OCI-LY1 (cell line): ENCODE data around the gene RNF135.
"Not testable (repeated sequence)": the region's sequence is repeated elsewhere in the genome, so short reads cannot be mapped to it uniquely, and the experiment has no call there.

Experiments used
- H2AFZ ChIP-seq: fragments of 200-600 bp; sonication (generic), shearing (Covaris generic); 2 replicates; pipeline ENCODE4 v1.6.0; 2014; ENCODE audit warnings: antibody characterized with exemption, mild to moderate bottlenecking, low read length
- H3F3A ChIP-seq: fragments of 200-600 bp; sonication (generic), shearing (Covaris generic); 2 replicates; pipeline ENCODE4 v1.6.0; 2014; ENCODE audit warnings: mild to moderate bottlenecking, antibody characterized with exemption, low read length, moderate library complexity; ENCODE audit not compliant: insufficient read depth
- H3K27ac ChIP-seq: fragments of 200-600 bp; sonication (generic); 2 replicates; pipeline ENCODE4 v1.5.1; 2014; ENCODE audit warnings: low read length, mixed run types, mild to moderate bottlenecking, low read depth; ENCODE audit not compliant: poor library complexity, severe bottlenecking
- H3K27me3 ChIP-seq: fragments of 200-600 bp; sonication (generic); 2 replicates; pipeline ENCODE4 v1.6.0; 2014; ENCODE audit warnings: antibody characterized with exemption, mild to moderate bottlenecking, low read length, moderate library complexity; ENCODE audit not compliant: insufficient read depth
- H3K36me3 ChIP-seq: fragments of 200-600 bp; sonication (generic); 2 replicates; pipeline ENCODE4 v1.6.1; 2014; ENCODE audit warnings: mild to moderate bottlenecking, antibody characterized with exemption, low read length, moderate library complexity, mixed read lengths; ENCODE audit not compliant: insufficient read depth
- H3K4me1 ChIP-seq: fragments of 200-600 bp; sonication (generic); 2 replicates; pipeline ENCODE4 v1.5.1; 2014; ENCODE audit warnings: mild to moderate bottlenecking, low read length, moderate library complexity; ENCODE audit not compliant: insufficient read depth, severe bottlenecking
- H3K4me2 ChIP-seq: fragments of 200-600 bp; sonication (generic), shearing (Covaris generic); 2 replicates; pipeline ENCODE4 v1.6.1; 2014; ENCODE audit warnings: low read length
- H3K4me3 ChIP-seq: fragments of 200-600 bp; sonication (generic); 2 replicates; pipeline ENCODE4 v1.5.1; 2014; ENCODE audit warnings: low read length, low read depth, mild to moderate bottlenecking, mixed read lengths; ENCODE audit not compliant: poor library complexity, severe bottlenecking
- H3K79me2 ChIP-seq: fragments of 200-600 bp; shearing (Covaris generic); 2 replicates; pipeline ENCODE4 v1.6.1; 2016; ENCODE audit warnings: mixed run types, low read length, mixed read lengths; ENCODE audit not compliant: insufficient read depth
- H3K9ac ChIP-seq: fragments of 200-600 bp; sonication (generic), shearing (Covaris generic); 2 replicates; pipeline ENCODE4 v1.6.1; 2014; ENCODE audit warnings: mild to moderate bottlenecking, low read length, mixed read lengths
- H3K9me2 ChIP-seq: fragments of 200-600 bp; sonication (generic), shearing (Covaris generic); 2 replicates; pipeline ENCODE4 v1.6.1; 2014; ENCODE audit warnings: low read depth, mild to moderate bottlenecking, low read length, mixed read lengths
- H3K9me3 ChIP-seq: fragments of 200-600 bp; shearing (Covaris generic); 2 replicates; pipeline ENCODE4 v1.6.1; 2014; ENCODE audit warnings: low read length, mixed read lengths
- H4K20me1 ChIP-seq: fragments of 200-600 bp; sonication (generic), shearing (Covaris generic); 2 replicates; pipeline ENCODE4 v1.6.0; 2016; ENCODE audit warnings: mild to moderate bottlenecking, low read length; ENCODE audit not compliant: insufficient read depth
- CTCF ChIP-seq: fragments of 200-600 bp; sonication (generic), shearing (Covaris generic); IDR thresholded peaks from 2 replicates; pipeline ENCODE4 v1.5.1; 2017; ENCODE audit warnings: mild to moderate bottlenecking, antibody characterized with exemption, low read length, moderate library complexity, mixed read lengths
- EZH2 ChIP-seq: fragments of 200-600 bp; sonication (generic), shearing (Covaris generic); IDR thresholded peaks from 2 replicates; pipeline ENCODE4 v1.8.0; 2017; ENCODE audit warnings: borderline replicate concordance, mixed run types, mild to moderate bottlenecking, antibody characterized with exemption, low read length, moderate library complexity, mixed read lengths

Gene RNF135

GRCh38 chr17:31031841-31032240 lies 61.0 kb downstream of the RNF135 start:
- Histone ChIP-seq H3K9ac (no peak overlapping the region), H3K4me3 (no peak overlapping the region), H3K4me2 (no peak overlapping the region), H3K79me2 (no peaks in the 10 kb centered on the region), H3K27me3 (no peaks in the 10 kb centered on the region), H3K9me3 (no peaks in the 10 kb centered on the region), H3K36me3 (peaks cover 21% of the 10 kb centered on the region), H3K9me2 (no peaks in the 10 kb centered on the region), H3K4me1 (no peaks in the 10 kb centered on the region), H4K20me1 (no peaks in the 10 kb centered on the region), H2AFZ (no peak overlapping the region), H3K27ac (no peak overlapping the region), H3F3A (no peaks in the 10 kb centered on the region)
- TF ChIP-seq CTCF: no peak
- no peak for TF ChIP-seq EZH2

DNA sequence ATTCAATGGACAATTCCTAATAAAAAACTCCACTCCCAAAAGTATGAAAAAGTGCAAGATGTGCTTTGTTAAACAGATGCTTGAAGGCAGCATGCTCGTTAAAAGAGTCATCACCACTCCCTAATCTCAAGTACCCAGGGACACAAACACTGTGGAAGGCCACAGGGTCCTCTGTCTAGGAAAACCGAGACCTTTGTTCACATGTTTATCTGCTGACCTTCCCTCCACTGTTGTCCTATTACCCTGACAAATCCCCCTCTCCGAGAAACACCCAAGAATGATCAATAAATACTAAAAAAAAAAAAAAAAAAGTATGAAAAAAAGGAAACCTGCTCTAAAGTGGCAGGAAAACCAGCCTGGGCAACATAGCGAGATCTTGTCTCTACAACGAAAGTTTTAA lies 64.8 kb downstream of the RNF135 start:
- H4K20me1 ChIP-seq, H3K9me2 ChIP-seq: not testable (repeated sequence)

DNA sequence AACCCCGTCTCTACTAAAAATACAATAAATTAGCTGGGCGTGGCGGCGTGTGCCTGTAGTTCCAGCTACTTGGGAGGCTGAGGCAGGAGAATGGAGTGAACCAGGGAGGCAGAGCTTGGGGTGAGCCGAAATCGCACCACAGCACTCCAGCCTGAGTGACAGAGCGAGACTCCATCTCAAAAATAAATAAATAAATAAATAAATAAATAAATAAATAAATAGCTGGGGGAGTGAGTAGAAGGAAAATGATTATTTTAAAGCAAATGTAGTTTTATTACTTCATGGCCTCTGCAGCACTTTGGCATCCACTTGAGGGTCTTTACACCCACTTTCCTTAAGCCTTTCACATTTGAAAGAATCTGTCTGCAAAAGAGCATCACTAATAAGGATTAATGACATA lies 70.0 kb downstream of the RNF135 start:
- not testable (repeated sequence) for H2AFZ ChIP-seq, H3K36me3 ChIP-seq, H3K27ac ChIP-seq, H3K4me1 ChIP-seq, H3K79me2 ChIP-seq, H3K9me2 ChIP-seq, H3K9me3 ChIP-seq, H3K4me2 ChIP-seq, H3K27me3 ChIP-seq, H3F3A ChIP-seq, H3K9ac ChIP-seq, H4K20me1 ChIP-seq, H3K4me3 ChIP-seq

More for the DNA sequence above, 64.8 kb downstream of the RNF135 start:
- H3K9me3 ChIP-seq, H3K4me2 ChIP-seq, H3K4me3 ChIP-seq, H3K4me1 ChIP-seq, H2AFZ ChIP-seq, H3F3A ChIP-seq, H3K27me3 ChIP-seq, H3K9ac ChIP-seq, H3K27ac ChIP-seq, H3K79me2 ChIP-seq: not testable (repeated sequence)
- H3K36me3 ChIP-seq: peaks cover 21% of the 10 kb centered on the region

DNA sequence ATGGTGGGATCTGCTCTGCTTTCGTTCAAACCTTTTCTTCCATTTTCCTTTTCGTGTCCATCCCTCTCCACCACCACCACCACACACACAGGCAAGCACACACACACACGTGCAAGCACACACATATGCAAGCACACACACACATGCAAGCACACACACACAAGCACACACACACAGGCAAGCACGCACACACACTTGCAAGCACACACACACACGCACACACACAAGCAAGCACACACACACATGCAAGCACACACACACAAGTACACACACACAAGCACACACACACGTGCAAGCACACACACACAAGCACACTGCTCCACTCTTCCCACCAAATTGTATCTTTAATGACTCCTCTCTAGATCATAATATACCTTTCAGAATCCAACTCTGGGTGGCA lies 71.5 kb downstream of the RNF135 start:
- not testable (repeated sequence) for H3F3A ChIP-seq, H2AFZ ChIP-seq, H4K20me1 ChIP-seq, H3K36me3 ChIP-seq, H3K9me3 ChIP-seq, H3K79me2 ChIP-seq, H3K4me3 ChIP-seq, H3K9me2 ChIP-seq, H3K27me3 ChIP-seq, H3K27ac ChIP-seq, H3K4me2 ChIP-seq, H3K4me1 ChIP-seq, H3K9ac ChIP-seq

DNA sequence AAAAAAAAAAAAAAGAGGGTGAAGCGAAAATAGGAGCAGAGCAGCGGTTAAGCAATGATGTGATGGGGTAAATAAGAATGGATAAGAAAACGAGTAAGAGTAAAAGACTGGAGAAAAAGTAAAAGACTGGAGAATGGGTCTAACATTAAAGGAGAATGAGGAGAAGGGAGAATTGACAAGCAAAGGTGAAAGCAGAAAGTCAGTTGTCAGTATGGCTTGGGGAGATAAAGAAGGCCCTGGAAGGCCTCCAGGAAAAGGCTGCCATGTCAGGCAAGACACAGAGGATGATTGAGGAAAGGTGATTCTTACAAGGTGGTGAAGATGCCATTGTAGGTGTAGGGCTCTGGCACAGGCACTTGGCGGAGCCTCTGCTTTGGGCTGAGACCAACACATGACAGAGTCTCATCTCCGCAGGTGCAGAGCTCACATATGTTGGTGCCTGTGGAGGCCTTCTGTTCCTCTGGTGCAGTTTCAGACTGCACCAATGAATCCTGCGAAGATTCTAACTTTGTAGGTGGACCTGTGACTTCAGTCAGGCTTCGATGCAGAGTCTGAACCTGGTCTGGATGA lies 76.1 kb downstream of the RNF135 start:
- not testable (repeated sequence) for H3K4me2 ChIP-seq, H3K9ac ChIP-seq, H3K4me1 ChIP-seq, H3K79me2 ChIP-seq, H3K36me3 ChIP-seq, H3K9me2 ChIP-seq, H3F3A ChIP-seq, H3K27ac ChIP-seq, H3K9me3 ChIP-seq, H4K20me1 ChIP-seq, H2AFZ ChIP-seq, H3K27me3 ChIP-seq, H3K4me3 ChIP-seq
